Left lobe of liver (tissue), 2 donors: ENCODE data around the gene MICALL2. TPM values are rescaled to one million over a fixed set of nuclear protein-coding genes. Genes with fewer than 3 reads are reported as not detected.
"Not testable (repeated sequence)": the region's sequence is repeated elsewhere in the genome, so short reads cannot be mapped to it uniquely, and the experiment has no call there.

ENCODE experiments used
- ATAC-seq: fragments of 200-7000 bp; cut with Tn5 transposase; one replicate; pipeline ENCODE4 v1.9.1; 2020; ENCODE audit warnings: mild to moderate bottlenecking, moderate library complexity
- DNase-seq: peaks from one replicate; pipeline ENCODE4 v3.0.0-alpha.2; 2020; ENCODE audit warnings: low spot score
- total RNA-seq: library from RNA; stranded (reverse); gene quantifications from one replicate; pipeline ENCODE4 v1.2.1, GENCODE V29; 2021
- donor health status: DM: no; HTN: no; CAD: no; lungs with moderate emphysema.
- donor health status: DM: no; HTN: yes; CAD: no.

MICALL2 gene
- total RNA-seq, 1 donor from 2014 or later = 18.0 TPM

- no peak for DNase-seq
- ATAC-seq = no peak
These were observed 8.8 kb downstream of the MICALL2 start for GRCh38 chr7:1450431-1450830.

GRCh38 chr7:1449951-1450350, 9.3 kb downstream of the MICALL2 start:
- DNase-seq = no peak

DNA sequence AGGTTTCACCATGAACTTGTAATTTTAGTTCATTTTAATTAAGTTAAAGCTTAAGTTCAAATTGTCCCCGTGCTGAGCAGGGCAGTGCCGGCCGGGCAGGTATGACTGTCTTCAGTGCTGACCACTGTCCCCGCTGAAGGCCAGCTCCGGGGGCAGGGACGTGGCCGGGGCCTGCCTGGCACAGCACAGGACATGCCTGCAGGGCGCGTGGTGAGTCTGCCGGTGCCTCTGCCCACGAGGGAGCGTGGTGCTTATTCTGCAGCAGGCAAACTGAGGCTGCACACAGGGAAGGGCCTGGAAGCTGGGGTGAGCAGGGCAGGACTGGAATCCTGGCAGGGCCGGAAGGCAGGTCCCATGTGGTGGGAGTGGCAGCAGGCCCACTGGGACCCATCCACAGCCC, 9.8 kb downstream of the MICALL2 start:
- DNase-seq (no peak), ATAC-seq (no peak)

More at GRCh38 chr7:1449951-1450350, 9.3 kb downstream of the MICALL2 start:
- ATAC-seq = no peak

DNA sequence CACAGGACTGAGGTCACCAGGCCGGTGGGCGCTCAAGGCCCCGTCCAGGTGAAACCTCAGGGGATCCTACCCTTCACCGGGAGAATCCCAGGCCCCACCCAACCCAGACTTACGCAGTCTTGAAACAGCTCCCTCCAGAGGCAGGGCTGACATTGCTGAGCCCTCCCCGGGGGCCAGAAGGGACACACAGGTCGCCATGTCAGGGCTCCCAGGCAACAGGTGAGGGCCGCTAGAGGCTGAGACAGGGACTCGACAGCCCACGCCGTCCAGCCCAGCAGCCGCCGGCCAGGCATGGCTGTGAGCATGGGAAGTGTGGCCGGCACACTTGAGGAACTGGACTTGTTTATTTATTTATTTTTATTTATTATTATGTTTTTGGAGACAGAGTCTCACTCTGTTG, 10.3 kb downstream of the MICALL2 start:
- ATAC-seq (no peak), DNase-seq (no peak)

GRCh38 chr7:1447551-1448244, 11.6 kb downstream of the MICALL2 start:
- ATAC-seq (no peak), DNase-seq (no peak)

- DNase-seq = no peak
- ATAC-seq = no peak
These were observed 12.2 kb downstream of the MICALL2 start for GRCh38 chr7:1447112-1447511.

- no peak for DNase-seq
These were observed 12.6 kb downstream of the MICALL2 start for GRCh38 chr7:1446620-1447032.

GRCh38 chr7:1446026-1446425, 13.2 kb downstream of the MICALL2 start:
- not testable (repeated sequence) for ATAC-seq, DNase-seq

More at GRCh38 chr7:1446620-1447032, 12.6 kb downstream of the MICALL2 start:
- ATAC-seq = no peak

- no peak for DNase-seq
- ATAC-seq = no peak
These were observed 13.9 kb downstream of the MICALL2 start for GRCh38 chr7:1445341-1445740.

GRCh38 chr7:1444925-1445322, 14.3 kb downstream of the MICALL2 start:
- DNase-seq (no peak), ATAC-seq (no peak)

DNA sequence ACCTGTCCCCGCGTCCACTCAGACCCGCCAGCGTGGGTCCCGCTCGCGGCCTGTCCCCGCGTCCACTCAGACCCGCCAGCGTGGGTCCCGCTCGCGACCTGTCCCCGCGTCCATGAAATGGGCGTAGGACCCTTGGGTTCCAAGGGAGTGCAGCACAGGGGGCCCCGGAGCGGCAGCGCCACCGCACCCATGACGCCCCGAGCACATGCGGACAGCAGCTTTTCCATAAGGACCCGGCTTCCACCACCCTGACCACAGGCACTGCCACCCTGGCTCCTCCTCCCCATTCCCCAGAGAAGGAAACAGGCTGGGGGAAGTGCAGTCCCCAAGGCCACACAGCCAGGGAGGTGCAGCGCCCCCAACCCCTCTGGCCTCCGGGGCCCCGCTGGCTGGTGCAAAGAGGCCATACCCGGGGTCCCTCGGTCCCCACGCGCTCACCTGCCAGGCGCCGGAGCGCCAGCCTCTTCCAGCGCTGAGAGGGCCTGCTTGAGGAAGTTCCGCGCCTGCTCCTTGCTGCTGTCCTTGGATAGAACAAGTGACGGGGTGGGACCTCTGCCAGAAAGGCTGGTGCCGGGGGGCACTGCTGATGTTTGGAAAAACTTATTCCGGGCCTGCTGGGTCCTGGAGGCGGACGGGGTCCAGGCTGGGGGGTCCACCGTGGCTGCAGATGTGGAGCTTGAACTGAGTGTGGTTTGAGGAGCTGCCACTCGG, 14.9 kb downstream of the MICALL2 start:
- ATAC-seq = no peak
- DNase-seq = no peak

DNA sequence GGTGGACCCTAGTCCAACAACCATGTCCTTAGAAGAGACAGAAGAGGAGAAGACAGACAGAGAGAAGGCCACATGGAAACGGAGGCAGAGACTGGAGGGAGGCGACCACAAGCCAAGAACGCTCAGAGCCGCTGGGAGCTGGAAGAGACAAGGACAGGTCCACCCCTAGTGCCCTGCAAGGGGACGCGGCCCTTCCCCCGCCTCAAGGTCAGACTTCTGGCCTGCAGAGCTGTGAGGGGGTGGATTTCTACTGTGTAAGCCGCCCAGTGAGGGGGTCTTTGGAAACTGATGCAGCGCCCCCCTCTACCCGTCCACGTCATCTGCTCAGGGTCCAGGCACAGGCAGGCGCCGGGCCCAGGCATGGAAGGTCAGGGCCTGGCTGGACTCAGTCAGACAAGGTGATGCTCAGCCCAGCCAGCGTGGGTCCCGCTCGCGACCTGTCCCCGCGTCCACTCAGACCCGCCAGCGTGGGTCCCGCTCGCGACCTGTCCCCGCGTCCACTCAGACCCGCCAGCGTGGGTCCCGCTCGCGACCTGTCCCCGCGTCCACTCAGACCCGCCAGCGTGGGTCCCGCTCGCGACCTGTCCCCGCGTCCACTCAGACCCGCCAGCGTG, 15.6 kb downstream of the MICALL2 start:
- DNase-seq, ATAC-seq: not testable (repeated sequence)

DNA sequence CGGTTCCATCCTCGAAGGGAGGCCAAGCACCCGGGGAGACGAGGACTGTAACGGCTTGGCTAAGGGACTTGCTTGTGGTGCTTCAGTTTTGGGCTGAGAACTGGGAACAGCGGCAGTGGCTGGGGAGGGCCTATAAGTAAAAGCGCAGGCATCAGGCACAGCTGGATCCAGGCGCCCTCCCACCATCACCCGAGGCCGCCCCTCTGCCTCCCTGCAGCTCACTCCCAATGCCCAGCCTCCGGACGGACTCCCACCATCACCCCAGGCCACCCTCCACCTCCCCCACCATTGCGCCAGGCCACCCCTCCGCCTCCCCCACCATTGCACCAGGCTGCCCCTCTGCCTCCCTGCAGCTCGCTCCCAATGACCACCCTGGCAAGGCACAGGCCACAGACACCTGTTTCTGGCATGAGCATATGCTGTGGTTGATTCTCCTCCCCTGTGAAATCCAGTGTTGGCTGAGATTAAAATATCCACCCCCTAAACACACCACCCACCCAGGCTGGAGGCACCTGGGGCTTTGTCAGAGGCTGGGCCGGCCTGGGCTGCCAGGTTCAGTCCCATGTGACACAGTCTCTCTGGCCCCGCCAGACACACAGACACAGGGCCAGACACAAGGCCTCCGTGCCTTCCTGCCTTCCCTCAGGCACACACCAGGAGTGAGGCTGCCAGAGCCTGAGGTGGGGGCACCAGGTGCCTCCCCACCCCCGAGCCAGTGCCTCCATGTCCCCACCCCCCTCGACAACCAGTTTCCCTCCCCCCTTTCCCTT, 16.7 kb downstream of the MICALL2 start:
- ATAC-seq (no peak), DNase-seq (no peak)

DNA sequence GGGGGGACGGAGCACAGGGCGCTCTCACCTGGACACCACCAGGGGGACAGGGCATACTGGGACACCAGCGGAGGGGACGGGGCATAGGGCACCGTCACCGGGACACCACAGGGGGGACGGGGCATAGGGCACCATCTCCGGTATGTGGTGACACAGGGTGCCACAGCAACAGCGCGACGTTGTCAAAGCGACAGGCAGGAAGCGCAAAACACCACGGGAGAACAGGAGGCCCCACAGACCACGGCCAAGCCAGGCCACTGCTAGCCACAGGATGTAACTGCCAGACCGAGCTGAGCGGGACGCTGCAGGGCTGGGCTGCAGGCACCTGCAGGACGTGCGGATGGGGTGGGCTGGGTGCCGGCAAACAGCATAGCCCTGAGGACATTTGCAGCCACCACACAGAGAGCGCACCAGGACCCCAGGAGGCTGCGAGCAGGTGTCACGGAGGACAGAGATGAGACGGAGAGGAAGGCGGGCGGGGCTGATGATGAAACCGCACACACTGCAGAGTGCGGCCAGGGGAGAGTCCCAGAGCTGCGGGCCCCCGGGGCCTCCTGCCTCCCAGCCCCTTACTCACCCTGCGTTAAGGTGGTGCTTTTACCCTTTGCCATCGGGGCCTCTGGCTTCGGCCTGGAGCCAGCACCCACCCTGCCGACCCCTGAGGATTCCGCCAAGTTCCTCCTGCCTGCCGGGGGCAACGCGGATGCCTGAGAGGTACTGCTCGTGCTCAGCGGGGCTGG, 17.5 kb downstream of the MICALL2 start:
- DNase-seq (no peak), ATAC-seq (no peak)

DNA sequence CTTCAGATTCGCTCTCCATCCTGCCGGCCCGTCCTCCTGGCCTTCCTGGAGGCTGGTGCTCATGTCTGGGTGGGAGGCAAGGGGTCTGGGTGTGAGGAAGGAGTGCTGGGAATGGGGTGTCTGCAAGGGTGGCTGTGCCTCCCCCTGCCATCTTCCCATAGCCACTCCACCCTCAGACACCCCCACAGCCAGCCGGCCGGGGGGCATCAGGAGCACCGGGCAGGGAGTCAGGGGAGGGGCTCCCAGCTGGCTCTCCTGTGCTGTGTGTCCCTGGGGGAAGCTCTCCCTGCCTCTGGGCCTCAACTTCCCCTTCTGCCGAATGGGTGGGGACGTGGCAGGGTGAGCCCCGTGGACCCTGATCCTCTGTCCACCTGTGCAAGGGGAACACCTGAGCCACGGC, 18.6 kb downstream of the MICALL2 start:
- DNase-seq (no peak), ATAC-seq (no peak)

- DNase-seq (no peak), ATAC-seq (peak; percentile 45)
These were observed 19.6 kb downstream of the MICALL2 start for GRCh38 chr7:1439373-1440363.

- ATAC-seq = no peak
- DNase-seq = no peak
These were observed 20.4 kb downstream of the MICALL2 start for GRCh38 chr7:1438821-1439220.

DNA sequence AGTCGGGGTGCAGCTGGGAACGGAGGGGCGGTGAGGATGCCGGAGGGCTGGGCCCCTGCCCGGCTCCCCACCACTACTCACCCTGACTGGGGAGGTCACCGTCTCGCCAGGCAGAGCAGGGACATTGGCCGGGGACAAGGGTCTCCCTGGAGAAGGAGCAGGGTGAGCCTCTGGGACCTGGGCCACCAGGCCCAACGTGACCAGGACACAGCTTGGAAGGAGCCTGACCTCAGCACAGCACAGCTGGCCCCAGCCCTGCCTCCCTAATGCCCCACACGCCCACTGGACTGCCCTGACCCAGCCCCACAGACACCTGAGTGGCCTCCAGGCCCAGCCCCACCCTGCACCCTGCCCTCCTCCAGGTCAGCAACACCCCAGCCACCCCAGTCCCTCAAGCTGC, 21.1 kb downstream of the MICALL2 start:
- no peak for ATAC-seq
- no peak for DNase-seq

- DNase-seq (no peak), ATAC-seq (no peak)
These were observed 22.0 kb downstream of the MICALL2 start for GRCh38 chr7:1437155-1437880.
